Measurements from ENCODE around the gene RNF220. TPM values are rescaled to one million over a fixed set of nuclear protein-coding genes. Genes with fewer than 3 reads are reported as not detected.

RNF220 gene
- total RNA-seq, 1 experiment from 2014 or later, result 128 TPM

GRCh38 chr1:44613941-44614340 is 208.9 kb downstream of the RNF220 start:
- CTCF ChIA-PET, result no interaction called here

GRCh38 chr1:44616284-44616990 is 211.4 kb downstream of the RNF220 start:
- Mint-ChIP-seq H3K9me3 (no peaks in the 10 kb centered on the region), H3K27me3 (ENCODE audit: low read depth) (peaks cover 10% of the 10 kb centered on the region), H3K4me3 (peak overlapping the region; percentile 83), H3K4me1 (peaks cover 27% of the 10 kb centered on the region), H3K27ac (no peak overlapping the region), H3K36me3 (no peaks in the 10 kb centered on the region)
- CTCF ChIA-PET, result interaction anchor here (0.8 to 3.9 kb wide), 8 partner anchors 7 to 269 kb away, joined by 3 to 40 read pairs (median 4); no protein-coding TSS in a partner anchor
- DNase-seq (ENCODE audit: low spot score) (no peak), ATAC-seq (peak; percentile 22)
- POLR2A ChIA-PET, result interaction anchor here (0.7 kb wide), 1 partner anchor 33 kb away, joined by 3 read pairs; no protein-coding TSS in a partner anchor
- TF ChIP-seq ZNF138 (CRISPR knock-in tag; conservative IDR thresholded peaks at IDR 0.05) (no peak), NFE2L1 (CRISPR knock-in tag; IDR thresholded peaks at IDR 0.05) (no peak), MLX (CRISPR knock-in tag; IDR thresholded peaks at IDR 0.05) (no peak), ELF4 (CRISPR knock-in tag; IDR thresholded peaks at IDR 0.05; ENCODE audit: low read depth) (no peak), ZNF396 (CRISPR knock-in tag; IDR thresholded peaks at IDR 0.05; ENCODE audit: borderline replicate concordance) (no peak), ZSCAN18 (CRISPR knock-in tag; IDR thresholded peaks at IDR 0.05) (no peak), ZNF512 (CRISPR knock-in tag; IDR thresholded peaks at IDR 0.05; ENCODE audit: borderline replicate concordance) (no peak), FOXJ3 (CRISPR knock-in tag; IDR thresholded peaks at IDR 0.05; ENCODE audit: borderline replicate concordance) (no peak), PRDM15 (CRISPR knock-in tag; IDR thresholded peaks at IDR 0.05) (no peak), ZNF263 (CRISPR knock-in tag; IDR thresholded peaks at IDR 0.05; ENCODE audit: low read depth) (no peak), PRRX2 (CRISPR knock-in tag; IDR thresholded peaks at IDR 0.05) (no peak), JUN (CRISPR knock-in tag; IDR thresholded peaks at IDR 0.05) (no peak), SMAD3 (CRISPR knock-in tag; IDR thresholded peaks at IDR 0.05; ENCODE audit: borderline replicate concordance) (no peak)

More at GRCh38 chr1:44613941-44614340, 208.9 kb downstream of the RNF220 start:
- Mint-ChIP-seq H3K27me3 (ENCODE audit: low read depth) (peaks cover 10% of the 10 kb centered on the region), H3K4me1 (peaks cover 29% of the 10 kb centered on the region), H3K27ac (no peak overlapping the region), H3K4me3 (no peak overlapping the region), H3K9me3 (no peaks in the 10 kb centered on the region), H3K36me3 (no peaks in the 10 kb centered on the region)
- POLR2A ChIA-PET, result no interaction called here
- ATAC-seq (peak; percentile 19), DNase-seq (ENCODE audit: low spot score) (no peak)
- no peak for TF ChIP-seq GTF2I (CRISPR knock-in tag; conservative IDR thresholded peaks at IDR 0.05)
- no peak for TF ChIP-seq NR1H2 (CRISPR knock-in tag; IDR thresholded peaks at IDR 0.05)
- TF ChIP-seq FOXJ3 (CRISPR knock-in tag; IDR thresholded peaks at IDR 0.05; ENCODE audit: borderline replicate concordance), result no peak
- TF ChIP-seq TEAD4 (CRISPR knock-in tag; IDR thresholded peaks at IDR 0.05), result no peak
- TF ChIP-seq ZMAT4 (CRISPR knock-in tag; IDR thresholded peaks at IDR 0.05), result no peak
- no peak for TF ChIP-seq ZNF671 (CRISPR knock-in tag; IDR thresholded peaks at IDR 0.05)
- TF ChIP-seq STAT6 (CRISPR knock-in tag; conservative IDR thresholded peaks at IDR 0.05; ENCODE audit: low read depth), result no peak
- TF ChIP-seq SMAD3 (CRISPR knock-in tag; IDR thresholded peaks at IDR 0.05; ENCODE audit: borderline replicate concordance), result no peak
- TF ChIP-seq ZNF416 (CRISPR knock-in tag; IDR thresholded peaks at IDR 0.05), result no peak
- no peak for TF ChIP-seq GRHL2 (CRISPR knock-in tag; IDR thresholded peaks at IDR 0.05; ENCODE audit: insufficient replicate concordance, severe bottlenecking)
- no peak for TF ChIP-seq RORB (CRISPR knock-in tag; IDR thresholded peaks at IDR 0.05)
- TF ChIP-seq CREB1 (CRISPR knock-in tag; IDR thresholded peaks at IDR 0.05), result no peak
- no peak for TF ChIP-seq MYBL2 (CRISPR knock-in tag; IDR thresholded peaks at IDR 0.05)
- TF ChIP-seq ELF4 (CRISPR knock-in tag; IDR thresholded peaks at IDR 0.05; ENCODE audit: low read depth), result no peak

All from WTC11 (cell line).